Measurements from ENCODE around the gene ARMC10.
"Not testable (repeated sequence)": the region's sequence is repeated elsewhere in the genome, so short reads cannot be mapped to it uniquely, and the experiment has no call there.

DNA sequence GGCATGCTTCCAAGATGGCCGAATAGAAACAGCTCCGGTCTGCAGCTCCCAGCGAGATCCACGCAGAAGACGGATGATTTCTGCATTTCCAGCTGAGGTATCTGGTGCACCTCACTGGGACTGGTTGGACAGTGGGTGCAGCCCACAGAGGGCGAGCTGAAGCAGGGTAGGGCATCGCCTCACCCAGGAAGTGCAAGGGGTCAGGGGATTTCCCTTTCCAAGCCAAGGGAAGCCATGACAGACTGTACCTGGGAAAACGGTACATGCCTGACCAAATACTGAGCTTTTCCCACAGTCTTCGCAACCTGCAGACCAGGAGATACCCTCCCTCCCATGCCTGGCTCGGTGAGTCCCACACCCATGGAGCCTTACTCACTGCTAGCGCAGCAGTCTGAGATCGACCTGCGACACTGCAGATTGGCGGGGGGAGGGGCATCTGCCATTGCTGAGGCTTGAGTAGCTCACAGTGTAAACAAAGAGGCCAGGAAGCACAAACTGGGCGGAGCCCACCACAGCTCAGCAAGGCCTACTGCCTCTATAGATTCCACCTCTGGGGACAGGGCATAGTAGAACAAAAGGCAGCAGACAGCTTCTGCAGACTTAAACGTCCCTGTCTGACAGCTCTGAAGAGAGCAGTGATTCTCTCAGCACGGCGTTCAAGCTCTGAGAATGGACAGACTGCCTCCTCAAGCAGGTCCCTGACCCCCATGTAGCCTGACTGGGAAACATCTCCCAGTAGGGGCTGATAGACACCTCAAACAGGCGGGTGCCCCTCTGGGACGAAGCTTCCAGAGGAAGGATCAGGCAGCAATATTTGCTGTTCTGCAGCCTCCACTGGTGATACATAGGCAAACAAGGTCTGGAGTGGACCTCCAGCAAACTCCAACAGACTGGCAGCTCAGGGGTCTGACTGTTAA is 36.9 kb upstream of the ARMC10 start:
- TF ChIP-seq, protein P1, sequence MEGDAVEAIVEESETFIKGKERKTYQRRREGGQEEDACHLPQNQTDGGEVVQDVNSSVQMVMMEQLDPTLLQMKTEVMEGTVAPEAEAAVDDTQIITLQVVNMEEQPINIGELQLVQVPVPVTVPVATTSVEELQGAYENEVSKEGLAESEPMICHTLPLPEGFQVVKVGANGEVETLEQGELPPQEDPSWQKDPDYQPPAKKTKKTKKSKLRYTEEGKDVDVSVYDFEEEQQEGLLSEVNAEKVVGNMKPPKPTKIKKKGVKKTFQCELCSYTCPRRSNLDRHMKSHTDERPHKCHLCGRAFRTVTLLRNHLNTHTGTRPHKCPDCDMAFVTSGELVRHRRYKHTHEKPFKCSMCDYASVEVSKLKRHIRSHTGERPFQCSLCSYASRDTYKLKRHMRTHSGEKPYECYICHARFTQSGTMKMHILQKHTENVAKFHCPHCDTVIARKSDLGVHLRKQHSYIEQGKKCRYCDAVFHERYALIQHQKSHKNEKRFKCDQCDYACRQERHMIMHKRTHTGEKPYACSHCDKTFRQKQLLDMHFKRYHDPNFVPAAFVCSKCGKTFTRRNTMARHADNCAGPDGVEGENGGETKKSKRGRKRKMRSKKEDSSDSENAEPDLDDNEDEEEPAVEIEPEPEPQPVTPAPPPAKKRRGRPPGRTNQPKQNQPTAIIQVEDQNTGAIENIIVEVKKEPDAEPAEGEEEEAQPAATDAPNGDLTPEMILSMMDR (IDR thresholded peaks at IDR 0.05): not testable (repeated sequence)
- TF ChIP-seq EP300, POLR2A, POLR2AphosphoS5 (IDR thresholded peaks at IDR 0.05): not testable (repeated sequence)

All from upper lobe of left lung (tissue), 4 donors.